Muscle of arm (tissue), 12 donors: ENCODE measurements around the gene VTI1A. TPM values are rescaled to one million over a fixed set of nuclear protein-coding genes. Genes with fewer than 3 reads are reported as not detected.
"Not testable (repeated sequence)": the region's sequence is repeated elsewhere in the genome, so short reads cannot be mapped to it uniquely, and the experiment has no call there.

Experiments used
- DNase-seq: peaks from one replicate; pipeline ENCODE4 v3.0.0-alpha.2; 2013
- polyA plus RNA-seq, 12 donors: library from polyadenylated mRNA; unstranded; fragments of 120-200 nt; gene quantifications; one replicate each; pipeline ENCODE4 v1.2.1, GENCODE V29; 2013; ENCODE audit not compliant: insufficient read length in 12 of 12

Gene VTI1A
- polyA plus RNA-seq, 12 donors, result 13.1 to 18.7 (median 15.8) TPM; not detected in 1

- DNase-seq, result no peak
Observed at GRCh38 chr10:112716076-112716475, 269.1 kb downstream of the VTI1A start.

DNA sequence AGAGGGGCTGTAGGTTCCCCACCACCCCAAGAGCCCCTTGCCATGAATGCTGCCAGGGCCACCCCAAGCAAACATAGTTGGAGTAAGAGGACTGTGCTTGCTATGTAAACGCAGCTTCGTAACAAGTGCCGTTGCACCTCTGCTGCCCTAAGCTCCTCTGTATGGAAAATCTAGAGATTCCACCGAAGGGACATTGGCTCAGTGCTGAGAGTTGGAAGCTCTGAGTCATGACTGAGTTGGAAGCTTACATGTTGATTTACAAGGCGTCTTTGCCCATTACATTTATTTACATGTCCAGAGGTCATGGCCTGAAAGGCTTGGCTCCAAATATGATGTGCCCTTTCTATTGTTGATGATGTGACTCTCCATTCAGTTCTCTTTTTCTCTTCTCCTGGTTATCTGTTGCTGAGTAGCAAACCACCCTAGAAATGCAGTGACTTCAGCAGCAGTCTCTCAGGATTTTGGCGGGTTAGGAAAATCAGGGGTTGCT lies 270.0 kb downstream of the VTI1A start:
- DNase-seq, result no peak

GRCh38 chr10:112720178-112720577 lies 273.2 kb downstream of the VTI1A start:
- DNase-seq, result no peak

GRCh38 chr10:112721080-112721698 lies 274.2 kb downstream of the VTI1A start:
- DNase-seq, result no peak

GRCh38 chr10:112722758-112723157 lies 275.7 kb downstream of the VTI1A start:
- DNase-seq, result no peak

- DNase-seq, result no peak
Observed at GRCh38 chr10:112723876-112724275, 276.9 kb downstream of the VTI1A start.

GRCh38 chr10:112724404-112724991 lies 277.5 kb downstream of the VTI1A start:
- no peak for DNase-seq

- no peak for DNase-seq
Observed at GRCh38 chr10:112728118-112728883, 281.3 kb downstream of the VTI1A start.

DNA sequence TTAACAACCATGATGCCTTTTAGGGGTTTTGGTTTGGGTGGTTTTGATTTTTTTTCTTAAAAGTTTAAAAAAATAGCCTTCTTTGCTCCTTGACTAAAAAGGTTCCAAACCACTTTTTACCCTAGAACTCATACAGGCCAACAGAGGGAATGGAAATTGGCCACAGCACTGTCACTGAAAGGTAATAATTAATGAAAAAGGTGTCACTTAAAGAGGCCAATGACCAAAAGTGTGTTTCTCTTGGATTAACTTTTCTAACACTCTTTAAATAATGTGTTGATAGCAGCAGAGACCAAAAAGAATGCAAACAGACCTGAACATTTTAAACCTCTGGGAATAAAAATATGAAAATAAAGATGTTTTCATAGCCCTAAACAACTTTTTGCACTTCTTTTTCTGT lies 282.0 kb downstream of the VTI1A start:
- no peak for DNase-seq

DNA sequence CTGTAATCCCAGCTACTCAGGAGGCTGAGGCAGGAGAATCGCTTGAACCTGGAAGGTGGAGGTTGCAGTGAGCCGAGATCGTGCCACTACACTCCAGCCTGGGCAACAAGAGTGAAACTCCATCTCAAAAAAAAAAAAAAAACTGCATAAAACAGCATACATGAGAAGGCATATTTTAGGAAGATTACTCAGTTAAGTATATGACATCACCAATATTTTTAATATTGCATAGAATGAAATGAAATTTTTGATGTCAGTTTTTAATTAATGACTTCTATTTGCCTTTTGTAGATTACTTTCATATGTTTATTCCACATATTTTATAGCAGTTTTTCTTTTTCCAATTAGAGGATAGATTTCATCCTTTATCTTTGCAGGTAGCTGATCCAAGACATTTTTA lies 284.4 kb downstream of the VTI1A start:
- not testable (repeated sequence) for DNase-seq

DNA sequence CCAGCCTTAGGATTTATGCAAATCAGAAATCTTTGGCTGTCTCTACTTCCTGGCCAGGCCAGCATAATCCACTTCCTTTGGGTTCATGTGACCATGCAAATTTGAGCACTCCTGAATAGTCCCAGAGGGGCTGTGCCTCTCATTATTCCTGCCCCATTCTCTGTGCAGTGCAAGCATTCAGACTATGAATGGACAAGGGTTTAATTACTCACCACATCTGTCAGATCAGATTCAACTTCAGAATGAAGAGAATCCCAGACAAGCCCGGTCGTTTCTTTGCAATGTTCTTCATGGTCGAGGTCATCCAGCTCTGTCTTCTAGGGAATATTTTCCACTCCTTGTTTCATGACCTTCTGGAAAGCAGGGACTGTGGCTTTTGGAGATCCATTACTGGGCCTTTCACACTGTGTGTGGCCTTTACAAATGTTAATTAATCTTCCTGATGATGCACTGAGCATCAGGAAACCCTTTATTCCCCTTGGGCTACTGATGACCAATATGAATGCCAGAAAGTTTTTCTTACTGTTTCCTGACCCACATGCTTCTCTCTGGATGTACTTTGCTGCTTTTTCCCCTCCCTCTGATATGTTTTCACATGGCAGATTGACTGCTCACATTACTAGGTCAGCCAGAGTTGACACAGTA lies 285.4 kb downstream of the VTI1A start:
- DNase-seq, result peak; percentile 45

DNA sequence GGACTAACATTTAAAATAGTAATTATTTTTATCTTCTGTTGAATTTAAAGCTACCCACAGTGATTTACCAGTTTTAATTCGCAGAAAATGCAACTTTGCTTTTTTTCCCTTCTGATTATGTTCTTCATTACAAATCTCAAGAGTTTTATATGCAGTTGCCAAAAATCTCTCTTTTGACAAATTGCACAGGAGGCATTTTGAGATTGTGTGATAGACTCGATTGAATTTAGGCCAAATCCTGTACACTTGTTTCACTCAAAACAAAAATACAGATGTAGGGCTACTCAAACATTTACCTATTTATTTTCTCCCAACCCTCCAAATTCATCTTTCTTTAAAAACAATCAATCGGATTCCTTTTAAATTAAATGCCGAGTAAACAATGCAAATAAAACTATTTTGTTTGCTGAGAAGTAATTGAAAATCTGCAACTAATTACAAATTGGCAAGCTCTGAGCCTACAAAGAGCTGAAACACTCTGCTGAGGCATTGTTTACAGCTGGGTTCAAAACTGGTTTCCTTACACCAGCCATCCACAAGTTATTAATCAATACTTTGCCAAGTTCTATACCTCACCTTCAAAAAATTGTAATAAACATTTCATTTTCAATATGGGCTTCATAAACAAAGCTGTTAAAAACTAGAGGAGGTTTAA lies 288.2 kb downstream of the VTI1A start:
- DNase-seq, result no peak

- no peak for DNase-seq
Observed at GRCh38 chr10:112738606-112739591, 291.9 kb downstream of the VTI1A start.

GRCh38 chr10:112739592-112740353 lies 292.8 kb downstream of the VTI1A start:
- no peak for DNase-seq

DNA sequence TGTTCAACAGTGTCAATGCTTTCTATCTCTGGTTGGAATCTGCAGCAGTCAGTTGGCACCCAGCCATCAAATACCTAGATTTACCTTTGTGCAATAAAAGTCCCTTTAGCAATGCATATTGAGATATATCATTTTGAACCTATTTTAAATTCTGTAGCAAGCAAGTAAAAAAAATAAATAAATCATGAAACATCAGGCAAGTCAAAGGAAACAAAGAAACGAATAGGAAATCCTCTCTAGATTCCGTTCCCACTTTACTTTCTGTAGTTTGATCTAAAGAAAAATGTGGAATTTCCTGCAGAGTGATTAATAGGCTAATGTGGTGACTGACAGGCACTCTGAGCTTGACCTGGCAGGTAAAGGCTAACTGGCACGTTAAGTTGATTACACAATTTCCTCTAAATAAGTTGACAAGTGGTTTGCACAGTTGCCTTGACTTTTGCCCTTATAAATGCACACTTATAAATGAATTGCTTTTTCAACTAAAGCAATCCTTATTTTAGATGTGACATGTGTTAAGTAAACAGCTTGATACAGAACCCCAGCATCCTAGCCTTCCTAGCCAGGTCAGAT lies 294.9 kb downstream of the VTI1A start:
- no peak for DNase-seq

- no peak for DNase-seq
Observed at GRCh38 chr10:112744181-112745096, 297.4 kb downstream of the VTI1A start.

- DNase-seq, result no peak
Observed at GRCh38 chr10:112746329-112746728, 299.3 kb downstream of the VTI1A start.

- DNase-seq, result no peak
Observed at GRCh38 chr10:112750427-112751167, 303.6 kb downstream of the VTI1A start.
